SJSA1 (cell line): ENCODE data around the gene LRRC73. TPM values are rescaled to one million over a fixed set of nuclear protein-coding genes. Genes with fewer than 3 reads are reported as not detected.
"Not testable (repeated sequence)": the region's sequence is repeated elsewhere in the genome, so short reads cannot be mapped to it uniquely, and the experiment has no call there.

ENCODE experiments used
- DNase-seq, 2 experiments: peaks; one replicate each; pipeline ENCODE4 v3.0.0-alpha.2; 2015 to 2020; ENCODE audit warnings: low spot score in 2 of 2, low read depth in 1 of 2
- H3K27ac ChIP-seq: fragments of 250-450 bp; sonication (Bioruptor Pico); 2 replicates; pipeline ENCODE4 v1.5.1; 2020; ENCODE audit warnings: mild to moderate bottlenecking, moderate library complexity
- H3K27me3 ChIP-seq: fragments of 250-450 bp; sonication (Bioruptor Pico); replicated peaks from 2 replicates; pipeline ENCODE4 v1.5.1; 2020; ENCODE audit warnings: mild to moderate bottlenecking, moderate library complexity
- H3K36me3 ChIP-seq: fragments of 250-450 bp; sonication (Bioruptor Pico); 2 replicates; pipeline ENCODE4 v1.5.1; 2020; ENCODE audit warnings: mild to moderate bottlenecking
- H3K4me1 ChIP-seq: fragments of 250-450 bp; sonication (Bioruptor Pico); replicated peaks from 2 replicates; pipeline ENCODE4 v1.6.1; 2021; ENCODE audit warnings: mild to moderate bottlenecking
- H3K4me3 ChIP-seq: fragments of 250-450 bp; sonication (Bioruptor Pico); 2 replicates; pipeline ENCODE4 v1.5.1; 2020; ENCODE audit warnings: mild to moderate bottlenecking
- H3K9me3 ChIP-seq: fragments of 250-450 bp; sonication (Bioruptor Pico); replicated peaks from 2 replicates; pipeline ENCODE4 v1.5.1; 2020; ENCODE audit warnings: mild to moderate bottlenecking
- total RNA-seq: library from RNA; depleted of rRNA; stranded (reverse); fragments of >200 nt; shearing (Covaris generic); gene quantifications from 2 replicates; pipeline ENCODE4 v1.2.3, GENCODE V29; 2014; rRNA removed

Gene LRRC73
- not detected in 2 replicates for total RNA-seq

GRCh38 chr6:43509984-43510826, at the start of gene LRRC73:
Gene LRRC73 (minus strand): TSS chr6:43510346. CDS start chr6:43509785, 561 bp downstream.
- Histone ChIP-seq H3K9me3 (peaks cover 4% of the 10 kb centered on the region; the same call in 1 of the 2 replicates), H3K36me3 (peaks cover 56% of the 10 kb centered on the region)
- peak; percentile 85 to 87 for DNase-seq

GRCh38 chr6:43559328-43559727, 49.2 kb upstream of the LRRC73 start:
- Histone ChIP-seq H3K4me3 (no peak overlapping the region), H3K27me3 (no peaks in the 10 kb centered on the region), H3K27ac (no peak overlapping the region), H3K36me3 (peaks cover 97% of the 10 kb centered on the region), H3K9me3 (no peaks in the 10 kb centered on the region), H3K4me1 (no peaks in the 10 kb centered on the region)
- no peak for DNase-seq

More at GRCh38 chr6:43509984-43510826, at the start of gene LRRC73:
- H3K4me3 ChIP-seq: peak within 1 kb of the TSS; percentile 59
- H3K27me3 ChIP-seq: peaks cover 6% of the 10 kb centered on the region
- H3K4me1 ChIP-seq: peaks cover 13% of the 10 kb centered on the region
- H3K27ac ChIP-seq: no peak within 1 kb of the TSS

- H3K36me3 ChIP-seq: peaks cover 93% of the 10 kb centered on the region
- H3K4me1 ChIP-seq, H3K27me3 ChIP-seq, H3K4me3 ChIP-seq, H3K27ac ChIP-seq, H3K9me3 ChIP-seq, DNase-seq: not testable (repeated sequence)
Observed at GRCh38 chr6:43557620-43558019, 47.5 kb upstream of the LRRC73 start.

GRCh38 chr6:43547222-43547621, 37.1 kb upstream of the LRRC73 start:
- DNase-seq: no peak
- Histone ChIP-seq H3K27ac (no peak overlapping the region), H3K4me1 (no peaks in the 10 kb centered on the region), H3K36me3 (peaks cover 87% of the 10 kb centered on the region), H3K4me3 (no peak overlapping the region), H3K27me3 (no peaks in the 10 kb centered on the region), H3K9me3 (no peaks in the 10 kb centered on the region)

- no peak for DNase-seq
- Histone ChIP-seq H3K9me3 (no peaks in the 10 kb centered on the region), H3K4me1 (no peaks in the 10 kb centered on the region), H3K27ac (no peak overlapping the region), H3K4me3 (no peak overlapping the region), H3K27me3 (no peaks in the 10 kb centered on the region), H3K36me3 (peaks cover 86% of the 10 kb centered on the region)
Observed at GRCh38 chr6:43544461-43544860, 34.3 kb upstream of the LRRC73 start.

- Histone ChIP-seq H3K4me3 (no peak overlapping the region), H3K27ac (no peak overlapping the region), H3K4me1 (no peaks in the 10 kb centered on the region), H3K36me3 (peaks cover 82% of the 10 kb centered on the region), H3K27me3 (no peaks in the 10 kb centered on the region), H3K9me3 (no peaks in the 10 kb centered on the region)
- no peak for DNase-seq
Observed at GRCh38 chr6:43541774-43542471, 31.8 kb upstream of the LRRC73 start.

GRCh38 chr6:43540507-43540906, 30.4 kb upstream of the LRRC73 start:
- Histone ChIP-seq H3K9me3 (no peaks in the 10 kb centered on the region), H3K36me3 (peaks cover 72% of the 10 kb centered on the region), H3K4me3 (no peak overlapping the region), H3K27me3 (no peaks in the 10 kb centered on the region), H3K4me1 (no peaks in the 10 kb centered on the region), H3K27ac (no peak overlapping the region)
- DNase-seq: no peak

- H3K9me3 ChIP-seq, H3K27ac ChIP-seq, H3K27me3 ChIP-seq, H3K4me3 ChIP-seq, H3K4me1 ChIP-seq, DNase-seq: not testable (repeated sequence)
- H3K36me3 ChIP-seq: peaks cover 69% of the 10 kb centered on the region
Observed at GRCh38 chr6:43539409-43539808, 29.3 kb upstream of the LRRC73 start.

GRCh38 chr6:43538986-43539385, 28.8 kb upstream of the LRRC73 start:
- not testable (repeated sequence) for H3K9me3 ChIP-seq, H3K4me3 ChIP-seq, H3K4me1 ChIP-seq, H3K27ac ChIP-seq, DNase-seq, H3K27me3 ChIP-seq
- peaks cover 72% of the 10 kb centered on the region for H3K36me3 ChIP-seq

GRCh38 chr6:43532201-43532600, 22.1 kb upstream of the LRRC73 start:
- DNase-seq: no peak
- Histone ChIP-seq H3K9me3 (no peaks in the 10 kb centered on the region), H3K27me3 (no peaks in the 10 kb centered on the region), H3K4me3 (no peak overlapping the region), H3K36me3 (peaks cover 77% of the 10 kb centered on the region), H3K4me1 (no peaks in the 10 kb centered on the region), H3K27ac (no peak overlapping the region)

GRCh38 chr6:43524483-43524961, 14.4 kb upstream of the LRRC73 start:
- peaks cover 94% of the 10 kb centered on the region for H3K36me3 ChIP-seq
- H3K27me3 ChIP-seq: no peaks in the 10 kb centered on the region
- no peak overlapping the region for H3K4me3 ChIP-seq
- no peaks in the 10 kb centered on the region for H3K4me1 ChIP-seq
- no peak for DNase-seq
- H3K27ac ChIP-seq: no peak overlapping the region
- H3K9me3 ChIP-seq: no peaks in the 10 kb centered on the region

- Histone ChIP-seq H3K36me3 (peaks cover 92% of the 10 kb centered on the region), H3K9me3 (no peaks in the 10 kb centered on the region), H3K27me3 (no peaks in the 10 kb centered on the region), H3K27ac (no peak overlapping the region), H3K4me1 (peaks cover 4% of the 10 kb centered on the region), H3K4me3 (no peak overlapping the region)
- no peak for DNase-seq
Observed at GRCh38 chr6:43523284-43523683, 13.1 kb upstream of the LRRC73 start.

- DNase-seq: no peak
- Histone ChIP-seq H3K4me3 (no peak overlapping the region), H3K9me3 (no peaks in the 10 kb centered on the region), H3K4me1 (peaks cover 10% of the 10 kb centered on the region), H3K36me3 (peaks cover 86% of the 10 kb centered on the region), H3K27me3 (no peaks in the 10 kb centered on the region), H3K27ac (no peak overlapping the region)
Observed at GRCh38 chr6:43522547-43523261, 12.6 kb upstream of the LRRC73 start.
